ENCODE data around the gene HHEX.

Gene HHEX

GRCh38 chr10:92693534-92693893 lies 3.8 kb downstream of the HHEX start:
- DNase-seq, result no peak

- DNase-seq, result peak; percentile 60
These were observed 6.2 kb downstream of the HHEX start for GRCh38 chr10:92695679-92696605.

DNA sequence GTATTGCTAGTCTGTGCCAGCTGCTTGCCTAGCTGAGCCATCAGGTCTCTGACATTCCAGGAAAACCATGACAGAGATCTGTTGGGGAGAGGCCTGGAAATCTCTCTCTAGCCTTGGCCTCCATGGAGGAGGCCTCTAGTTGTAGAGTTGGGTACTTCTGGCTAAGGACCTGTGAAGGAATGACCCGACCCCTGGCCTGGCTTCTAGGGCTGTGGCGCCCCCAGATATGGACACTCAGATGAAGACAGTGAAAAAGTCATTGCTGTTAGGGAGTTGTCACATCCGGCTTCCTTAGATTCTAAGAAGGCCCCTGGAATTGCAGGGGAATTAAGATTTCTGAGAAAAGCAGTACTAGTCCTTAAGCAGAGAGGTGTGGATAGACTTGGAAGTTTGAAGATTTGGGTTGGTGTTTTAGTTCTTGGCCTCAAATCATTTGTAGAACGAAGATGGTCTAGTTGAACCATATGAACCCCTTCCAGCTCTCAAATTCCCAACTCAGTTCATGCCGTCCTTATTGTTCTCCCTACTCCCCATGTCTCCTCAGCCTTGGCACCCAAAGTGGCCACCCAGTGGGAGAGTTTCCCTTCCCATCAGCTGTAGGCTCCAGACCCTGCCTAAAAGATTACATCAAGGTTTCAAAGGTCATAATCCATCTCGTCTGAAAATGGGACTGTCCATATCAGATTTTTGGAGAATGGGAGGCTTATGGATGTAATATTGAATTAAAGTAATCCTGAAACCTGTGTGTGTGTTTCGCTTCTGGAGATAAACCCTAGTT lies 7.0 kb downstream of the HHEX start:
- no peak for DNase-seq

- DNase-seq, result no peak
These were observed 8.1 kb downstream of the HHEX start for GRCh38 chr10:92697663-92698511.

- DNase-seq, result no peak
These were observed 9.4 kb downstream of the HHEX start for GRCh38 chr10:92699193-92699517.

GRCh38 chr10:92699518-92700381 lies 10.0 kb downstream of the HHEX start:
- DNase-seq, result peak; percentile 78

GRCh38 chr10:92702301-92702916 lies 12.7 kb downstream of the HHEX start:
- no peak for DNase-seq

GRCh38 chr10:92712016-92712889 lies 22.5 kb downstream of the HHEX start:
- peak; percentile 72 for DNase-seq

DNA sequence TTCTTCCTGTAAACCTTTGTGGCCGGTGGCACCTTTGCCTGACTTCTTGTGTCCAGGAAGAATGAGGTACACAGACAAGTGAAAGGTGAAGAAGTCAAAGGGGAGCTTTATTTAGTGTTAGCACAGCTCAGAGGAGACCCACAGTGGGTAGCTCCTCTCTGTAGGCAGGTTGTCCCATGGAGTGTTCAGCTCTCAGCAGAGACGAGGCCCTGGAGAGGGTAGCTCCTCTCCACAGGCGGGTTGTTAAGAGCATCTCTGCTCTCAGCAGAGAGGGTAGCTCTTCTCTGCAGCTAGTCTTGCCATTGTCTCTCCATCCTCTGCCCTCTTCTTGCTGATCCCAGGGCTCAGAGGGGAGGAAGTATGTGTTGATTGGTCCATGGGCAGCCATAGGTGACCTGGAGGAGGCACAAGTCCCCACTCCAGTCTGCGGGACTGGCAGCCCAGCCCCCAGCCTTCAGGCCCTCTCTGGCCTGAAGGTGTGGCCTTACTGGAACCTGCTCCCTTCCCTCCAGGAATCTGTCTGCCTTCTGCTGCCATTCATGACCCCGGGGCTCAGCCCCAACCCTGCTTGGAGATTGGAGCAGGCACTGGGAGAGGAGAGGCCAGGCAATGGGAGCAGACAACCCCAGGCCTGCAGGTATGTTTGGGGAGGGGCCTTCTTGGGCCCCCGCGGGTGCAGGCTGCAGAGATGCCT lies 24.5 kb downstream of the HHEX start:
- DNase-seq, result no peak

GRCh38 chr10:92714872-92715271 lies 25.1 kb downstream of the HHEX start:
- no peak for DNase-seq

DNA sequence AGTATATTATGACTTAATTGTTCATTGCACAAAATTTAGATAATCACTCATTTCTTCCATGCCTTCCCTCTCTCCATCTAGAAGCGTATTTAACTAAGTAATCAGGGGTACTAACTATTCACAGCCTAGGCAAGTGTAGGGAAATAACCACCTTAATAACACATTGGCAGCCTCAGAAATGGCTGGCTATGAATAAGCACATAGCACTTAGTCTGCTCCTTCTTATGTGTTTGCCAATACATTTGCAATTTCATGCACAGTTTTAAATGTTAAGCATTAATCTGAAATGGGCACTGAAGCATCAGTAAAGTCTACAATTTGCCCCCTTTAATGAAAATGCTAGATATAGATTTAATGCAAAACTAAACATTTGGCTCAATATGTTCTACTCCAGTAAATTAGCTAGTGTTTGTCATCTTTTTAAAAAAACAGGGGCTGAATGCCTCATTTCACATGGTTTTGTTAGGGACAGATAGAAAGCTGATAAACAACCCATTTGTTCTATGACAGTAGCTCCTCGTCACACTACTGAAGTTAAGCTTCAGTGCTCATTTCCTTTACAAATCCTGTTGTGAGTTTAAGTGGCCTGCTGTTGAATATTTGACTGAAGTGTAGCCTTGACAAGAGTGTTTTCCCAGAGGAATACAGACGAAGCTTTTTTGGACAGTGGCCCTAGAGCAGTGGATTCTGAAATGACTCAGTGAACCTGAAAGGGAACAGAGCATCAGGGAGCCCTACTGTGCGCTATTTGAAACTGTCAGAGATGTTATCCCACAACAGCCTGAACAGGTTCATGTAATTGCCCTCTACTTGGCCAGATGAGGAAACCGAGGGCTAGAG lies 30.5 kb downstream of the HHEX start:
- no peak for DNase-seq

- no peak for DNase-seq
These were observed 31.0 kb downstream of the HHEX start for GRCh38 chr10:92720831-92721165.

DNA sequence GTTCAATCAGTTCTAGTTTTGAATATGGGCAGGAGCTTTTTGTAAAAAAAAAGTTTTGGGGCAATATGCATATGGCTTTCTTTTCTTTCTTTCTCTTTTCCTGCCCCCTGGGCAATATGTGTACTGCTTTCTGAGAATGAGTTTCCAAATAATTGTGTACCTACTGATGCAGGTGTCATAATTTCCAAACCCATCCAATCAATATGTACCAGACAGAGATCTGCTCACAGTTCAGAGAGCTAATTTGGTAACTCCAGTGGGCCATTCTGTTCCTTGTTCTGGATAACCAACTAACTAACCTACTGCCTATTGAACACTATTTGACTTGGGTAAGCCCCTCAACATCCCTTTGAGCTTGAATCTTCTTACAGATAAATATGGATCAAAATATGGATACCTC lies 32.6 kb downstream of the HHEX start:
- no peak for DNase-seq

DNA sequence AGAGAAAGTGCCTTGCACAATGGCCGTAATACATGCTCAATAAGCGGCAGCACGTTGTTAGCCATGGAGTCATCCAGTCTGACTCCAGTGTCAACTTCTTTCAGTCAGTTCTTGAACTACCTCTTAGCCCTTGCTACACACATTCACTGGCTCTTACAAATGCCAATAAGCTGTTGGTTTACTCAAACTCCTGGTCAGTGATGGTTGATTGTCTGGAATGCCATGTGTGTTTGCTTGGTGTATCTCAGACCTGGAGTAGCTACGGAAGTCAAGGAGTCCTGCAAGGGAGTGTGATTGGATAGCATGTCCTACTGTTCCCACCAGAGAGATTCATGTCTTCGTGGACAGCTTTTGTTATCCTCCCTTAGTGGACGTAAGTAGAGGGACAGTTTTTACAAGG lies 37.4 kb downstream of the HHEX start:
- DNase-seq, result no peak

DNA sequence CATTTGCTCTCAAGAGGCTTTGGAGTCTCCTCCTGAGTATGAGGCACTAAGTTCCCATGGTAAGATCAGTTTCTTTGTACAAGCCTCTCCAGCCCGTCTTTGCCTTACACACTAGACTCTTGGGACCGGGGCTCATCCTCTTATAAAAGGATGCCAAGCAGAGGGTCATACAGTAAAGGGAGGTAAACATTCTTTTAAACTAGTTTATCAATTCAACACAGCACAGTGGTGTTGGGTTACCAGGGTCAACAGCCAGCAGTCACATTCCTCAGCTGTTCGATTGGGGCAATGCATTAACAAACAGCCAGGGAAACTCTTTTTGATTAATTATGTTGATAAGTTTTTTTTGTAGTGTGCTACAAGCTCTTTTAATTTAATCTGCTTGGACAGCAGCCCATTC lies 37.8 kb downstream of the HHEX start:
- no peak for DNase-seq

- DNase-seq, result no peak
These were observed 40.1 kb downstream of the HHEX start for GRCh38 chr10:92729886-92730285.

GRCh38 chr10:92732958-92733357 lies 43.2 kb downstream of the HHEX start:
- DNase-seq, result no peak

- DNase-seq, result no peak
These were observed 44.5 kb downstream of the HHEX start for GRCh38 chr10:92734301-92734700.

DNA sequence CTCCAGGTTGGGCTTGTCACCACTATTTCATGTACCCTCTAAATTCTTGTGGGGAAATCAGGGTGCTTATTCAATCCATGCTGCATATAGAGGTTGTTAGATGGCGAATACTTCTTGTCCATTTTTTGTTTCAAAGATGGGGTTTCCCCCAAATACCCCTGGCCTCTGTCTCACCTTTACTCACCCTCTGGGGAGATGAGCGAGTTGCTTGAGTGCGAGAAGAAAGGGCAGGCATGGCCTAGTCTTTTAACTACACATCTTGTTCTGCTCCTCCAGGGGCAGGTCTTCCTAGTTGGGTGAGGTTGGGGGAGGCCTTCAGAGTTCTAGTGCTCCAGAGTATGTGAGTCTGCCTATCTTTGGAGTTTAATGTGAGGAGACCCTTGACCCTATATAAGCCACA lies 46.2 kb downstream of the HHEX start:
- no peak for DNase-seq

Data from fibroblast of skin of back (primary cell).